Tongue (tissue), 3 donors: ENCODE results near the gene MRC1. TPM values are rescaled to one million over a fixed set of nuclear protein-coding genes. Genes with fewer than 3 reads are reported as not detected.
"Not testable (repeated sequence)": the region's sequence is repeated elsewhere in the genome, so short reads cannot be mapped to it uniquely, and the experiment has no call there.

Experiments
- DNase-seq: peaks from one replicate; pipeline ENCODE4 v3.0.0-alpha.2; 2015
- small RNA-seq: library from RNA; depleted of rRNA; stranded (forward); fragments of <200 nt; gene quantifications from one replicate; pipeline ENCODE3, GENCODE V24; 2014; ENCODE audit warnings: low replicate concordance
- total RNA-seq: library from RNA; depleted of rRNA; stranded (reverse); fragments of >200 nt; gene quantifications from one replicate; pipeline ENCODE4 v1.2.3, GENCODE V29; 2014

The MRC1 gene
- total RNA-seq, 1 donor from 2014 or later, result 8.7 TPM

DNA sequence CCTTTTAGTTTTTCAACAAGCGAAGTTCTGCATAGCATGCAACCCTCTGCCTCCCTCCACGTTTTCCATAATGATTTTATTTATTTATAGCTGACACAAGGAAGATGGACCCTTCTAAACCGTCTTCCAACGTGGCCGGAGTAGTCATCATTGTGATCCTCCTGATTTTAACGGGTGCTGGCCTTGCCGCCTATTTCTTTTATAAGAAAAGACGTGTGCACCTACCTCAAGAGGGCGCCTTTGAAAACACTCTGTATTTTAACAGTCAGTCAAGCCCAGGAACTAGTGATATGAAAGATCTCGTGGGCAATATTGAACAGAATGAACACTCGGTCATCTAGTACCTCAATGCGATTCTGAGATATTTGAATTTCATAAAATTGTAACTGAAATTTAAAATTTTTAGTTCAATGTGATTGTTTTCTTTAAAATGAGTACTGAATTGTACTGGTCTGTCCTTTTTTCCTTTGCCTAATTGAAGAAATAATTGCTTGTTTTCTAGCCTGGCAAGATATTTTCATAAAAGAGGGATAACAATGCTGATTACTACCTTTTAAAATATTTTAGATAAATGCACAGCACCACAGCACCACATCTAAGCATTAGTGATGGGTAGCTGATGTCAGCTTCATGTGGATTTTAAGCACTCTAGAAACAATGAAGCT is 101.1 kb downstream of the MRC1 start:
- DNase-seq, result peak; percentile 71

GRCh38 chr10:17912754-17913153 is 103.6 kb downstream of the MRC1 start:
- no peak for DNase-seq

DNA sequence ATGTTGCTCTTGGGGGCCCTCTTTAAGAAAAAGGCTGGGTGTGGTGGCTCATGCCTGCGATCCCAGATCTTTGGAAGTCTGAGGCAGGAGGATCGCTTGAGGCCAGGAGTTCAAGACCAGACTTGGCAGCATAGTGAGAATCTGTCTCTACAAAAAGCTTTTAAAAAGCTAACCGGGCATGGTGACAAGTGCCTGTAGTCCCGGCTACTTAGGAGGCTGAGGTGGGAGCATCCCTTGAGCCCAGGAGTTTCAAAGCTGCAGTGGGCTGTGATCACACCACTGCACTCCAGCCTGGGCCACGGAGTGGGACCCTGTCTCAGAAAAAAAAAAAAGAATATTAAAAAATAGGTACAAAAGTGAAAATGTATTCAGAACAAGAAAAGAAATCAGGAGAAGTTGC is 104.5 kb downstream of the MRC1 start:
- DNase-seq, result no peak

DNA sequence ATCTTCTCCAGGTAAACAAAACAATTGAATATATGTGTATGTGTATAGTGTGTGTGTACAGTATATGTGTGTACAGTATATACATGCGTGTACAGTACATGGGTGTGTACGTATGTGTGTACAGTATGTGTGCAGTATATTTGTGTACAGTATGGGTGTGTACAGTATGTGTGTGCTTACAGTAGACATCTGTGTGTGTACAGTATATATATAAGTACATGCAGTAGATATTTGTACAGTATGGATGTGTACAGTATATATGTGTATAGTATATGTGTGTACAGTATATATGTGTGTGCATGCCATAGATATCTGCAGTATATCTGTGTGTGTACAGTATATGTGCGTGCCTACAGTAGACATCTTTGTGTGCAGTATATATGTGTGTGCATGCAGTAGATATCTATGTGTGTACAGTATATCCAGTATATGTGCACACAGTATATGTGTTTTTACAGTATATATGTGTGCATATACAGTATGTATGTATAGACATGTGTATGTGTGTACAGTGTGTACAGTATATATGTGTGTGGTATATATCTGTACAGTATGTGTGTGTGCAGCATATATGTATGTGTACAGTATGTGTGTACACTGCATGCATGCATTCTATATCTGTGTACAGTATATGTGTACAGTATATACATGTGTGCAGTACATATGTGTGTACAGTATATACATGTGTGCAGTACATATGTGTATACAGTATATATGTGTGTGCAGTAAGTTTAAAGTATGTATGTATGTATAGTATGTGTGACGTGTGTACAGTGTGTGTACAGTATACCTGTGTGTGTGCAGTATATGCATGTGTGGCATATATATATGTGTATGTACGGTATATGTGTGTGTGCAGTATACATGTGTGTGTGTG is 105.3 kb downstream of the MRC1 start:
- DNase-seq, result no peak

DNA sequence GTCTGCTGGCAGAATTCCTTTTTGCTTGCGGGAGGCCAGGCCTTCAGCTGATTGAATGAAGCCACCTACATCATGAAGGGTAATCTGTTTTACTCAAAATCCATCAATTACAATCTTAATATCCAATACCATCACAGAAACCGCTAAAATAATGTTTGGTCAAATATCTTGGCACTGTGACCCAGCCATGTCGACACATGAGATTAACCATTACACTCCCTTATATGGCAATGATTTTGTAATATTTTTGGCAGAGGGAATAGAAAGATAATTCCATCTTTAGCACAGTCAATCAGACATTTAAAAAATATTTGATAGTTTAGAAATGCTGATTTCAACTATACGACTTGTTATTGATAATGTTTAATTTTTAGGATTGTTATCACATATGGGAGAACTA is 106.0 kb downstream of the MRC1 start:
- no peak for DNase-seq

GRCh38 chr10:17918187-17918903 is 109.2 kb downstream of the MRC1 start:
- DNase-seq, result peak; percentile 6

DNA sequence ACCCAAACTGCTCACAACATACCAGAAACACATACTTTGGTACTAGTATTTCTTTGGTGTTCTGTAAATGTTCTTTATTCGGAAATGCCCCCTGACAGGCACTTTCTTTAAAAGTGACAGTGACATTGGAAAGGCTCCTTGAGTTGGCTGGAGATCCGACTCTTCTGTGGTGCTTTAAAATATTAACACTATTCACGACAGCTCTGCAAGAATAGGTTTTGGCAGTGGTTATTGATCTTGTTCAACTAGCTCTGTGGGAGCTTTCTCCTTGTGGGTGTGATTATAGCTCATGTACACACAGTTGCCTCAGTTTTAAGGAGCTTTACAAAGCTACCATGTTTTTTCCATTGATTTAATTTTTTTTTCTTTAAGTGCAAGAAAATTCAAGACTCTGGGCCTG is 112.2 kb downstream of the MRC1 start:
- DNase-seq, result no peak

GRCh38 chr10:17923728-17924127 is 114.6 kb downstream of the MRC1 start:
- DNase-seq, result peak; percentile 19

GRCh38 chr10:17943033-17943745 is 134.0 kb downstream of the MRC1 start:
- no peak for DNase-seq

DNA sequence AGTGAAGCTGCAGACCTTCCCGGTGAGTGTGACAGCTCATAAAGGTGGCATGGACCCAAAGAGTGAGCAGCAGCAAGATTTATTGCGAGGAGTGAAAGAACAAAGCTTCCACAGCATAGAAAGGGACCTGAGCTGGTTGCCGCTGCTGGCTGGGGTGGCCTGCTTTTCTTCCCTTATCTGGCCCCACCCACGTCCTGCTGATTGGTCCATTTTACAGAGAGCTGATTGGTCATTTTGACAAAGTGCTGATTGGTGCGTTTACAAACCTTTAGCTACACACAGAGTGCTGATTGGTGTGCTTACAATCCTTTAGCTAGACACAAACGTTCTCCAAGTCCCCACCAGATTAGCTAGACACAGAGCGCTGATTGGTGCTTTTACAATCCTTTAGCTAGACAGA is 141.1 kb downstream of the MRC1 start:
- not testable (repeated sequence) for DNase-seq

GRCh38 chr10:17950726-17951125 is 141.6 kb downstream of the MRC1 start:
- no peak for DNase-seq

GRCh38 chr10:17951868-17952371 is 142.8 kb downstream of the MRC1 start, which contains the start of gene SLC39A12:
SLC39A12 (plus strand) TSS chr10:17951918; CDS start chr10:17953277, 1,359 bp downstream.
- DNase-seq, result no peak

- DNase-seq, result not testable (repeated sequence)
Measured at GRCh38 chr10:17954372-17954771, 145.2 kb downstream of the MRC1 start.

GRCh38 chr10:17954861-17955260 is 145.7 kb downstream of the MRC1 start:
- DNase-seq, result no peak

DNA sequence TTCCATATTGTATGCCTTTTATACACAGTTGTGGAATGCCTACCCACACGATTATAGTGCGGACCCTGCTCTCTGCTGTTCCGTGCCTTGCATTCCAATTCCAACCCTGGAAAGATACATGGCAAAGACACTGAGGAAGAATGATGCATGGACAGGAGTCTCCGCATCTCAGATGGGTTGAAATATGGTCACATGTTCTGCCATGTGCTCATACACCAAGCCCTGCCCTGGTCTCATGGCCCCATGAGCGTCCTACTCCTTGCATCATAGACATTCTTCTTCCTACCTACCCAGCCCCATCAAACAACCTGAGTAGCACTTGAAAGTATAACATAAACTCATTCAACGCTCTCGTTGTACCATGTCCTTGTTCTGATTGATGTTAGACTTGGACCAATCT is 148.9 kb downstream of the MRC1 start:
- no peak for DNase-seq

GRCh38 chr10:17959870-17960269 is 150.7 kb downstream of the MRC1 start:
- DNase-seq, result no peak

Small RNAs within 50 kb of the gene (small RNA-seq; reads per million reads assigned to genes)
- gene MIR511, result 1.5 reads per million, percentile 88 among the genes with 10 or more reads in this experiment

Other genes starting within 250 kb of the MRC1 start
- gene HACD1, start 192.0 kb upstream of the MRC1 start, total RNA-seq, result 42.4 TPM
- 23.7 TPM for gene STAM, start 165.2 kb upstream of the MRC1 start, total RNA-seq
- 0.10 TPM for gene TMEM236, start 57.1 kb upstream of the MRC1 start, total RNA-seq
- gene SLC39A12, start 142.6 kb downstream of the MRC1 start, total RNA-seq, result not detected